HCT116 (cell line): ENCODE measurements around the gene CLIC3. TPM values are rescaled to one million over a fixed set of nuclear protein-coding genes. Genes with fewer than 3 reads are reported as not detected.

Experiments
- ATAC-seq: fragments of 200-7000 bp; cut with Tn5 transposase; 2 replicates; pipeline ENCODE4 v1.9.1; 2020; ENCODE audit warnings: mild to moderate bottlenecking, moderate library complexity
- BruUV-seq: library from RNA; stranded (reverse); fragments of 400-500 nt; replicated peaks from 2 replicates; lab custom pipeline; 2021; lab: Mats Ljungman, UMichigan
- CTCF ChIA-PET: fragments of 300-600 bp; sonication (Branson Sonifier 250); formaldehyde crosslinking; loops from one replicate; lab custom pipeline; 2021; ENCODE audit warnings: antibody characterized with exemption; lab: Charles Lee
- POLR2A ChIA-PET: fragments of 300-600, 350-600 bp; sonication (Branson Sonifier 250); formaldehyde crosslinking; loops from one replicate; lab custom pipeline; 2021; ENCODE audit warnings: antibody characterized with exemption; lab: Charles Lee
- RAD21 ChIA-PET, 2 experiments: fragments of 300-600 bp; sonication (Branson Sonifier 250); formaldehyde crosslinking; loops; one replicate each; lab custom pipeline; 2023; ENCODE audit warnings: low total read pairs in 2 of 2; ENCODE audit not compliant: uncharacterized antibody in 2 of 2, unreplicated experiment in 2 of 2, low non-redundant PET in 1 of 2; lab: Charles Lee
- DNase-seq: peaks from one replicate; pipeline ENCODE4 v3.0.0-alpha.2; 2010; ENCODE audit warnings: low read depth, low spot score
- H2AFZ ChIP-seq: fragments of 200-600 bp; shearing (Covaris generic), sonication (generic); 2 replicates; pipeline ENCODE4 v1.6.1; 2017; ENCODE audit warnings: low read depth, mixed run types, mixed read lengths, antibody characterized with exemption, low read length; ENCODE audit not compliant: poor library complexity, severe bottlenecking
- H3K27ac ChIP-seq: 2 replicates; pipeline ENCODE4 v1.5.1; 2012; ENCODE audit warnings: low read depth, low read length
- H3K27me3 ChIP-seq: fragments of 200-600 bp; sonication (generic); 2 replicates; pipeline ENCODE4 v1.6.1; 2016; ENCODE audit warnings: mixed run types, low read length, mixed read lengths; ENCODE audit not compliant: insufficient read depth
- H3K36me3 ChIP-seq, 2 experiments: fragments of 200-500 bp in 1 of 2; fragments of 200-600 bp in 1 of 2; sonication (Bioruptor generic) in 1 of 2; sonication (generic) in 1 of 2; 2 replicates each; pipeline versions ENCODE4 v1.5.1 to v1.6.1; 2014 to 2016; ENCODE audit warnings: low read length in 2 of 2, inconsistent platforms in 1 of 2, mixed read lengths in 1 of 2, mixed run types in 1 of 2; ENCODE audit not compliant: insufficient read depth in 2 of 2, control insufficient read depth in 1 of 2
- H3K4me1 ChIP-seq, 2 experiments: fragments of 200-600 bp in 1 of 2; sonication (generic) in 1 of 2; 2 replicates each; pipeline versions ENCODE4 v1.5.1 to v1.6.1; 2012 to 2017; ENCODE audit warnings: low read length in 2 of 2, inconsistent platforms in 1 of 2, mild to moderate bottlenecking in 1 of 2, mixed read lengths in 1 of 2, mixed run types in 1 of 2, moderate library complexity in 1 of 2; ENCODE audit not compliant: insufficient read depth in 2 of 2, control insufficient read depth in 1 of 2
- H3K4me2 ChIP-seq: fragments of 200-600 bp; sonication (generic); 2 replicates; pipeline ENCODE4 v1.6.1; 2017; ENCODE audit warnings: mixed run types, low read length, mixed read lengths
- H3K4me3 ChIP-seq, 2 experiments: fragments of 200-600 bp in 1 of 2; sonication (generic) in 1 of 2; replicated peaks in 1 of 2; 2 replicates each; pipeline ENCODE4 v1.5.1; 2011 to 2016; ENCODE audit warnings: low read length in 2 of 2, control low read depth in 1 of 2, low read depth in 1 of 2, mild to moderate bottlenecking in 1 of 2, mixed read lengths in 1 of 2, mixed run types in 1 of 2
- H3K79me2 ChIP-seq: fragments of 200-600 bp; sonication (generic); 2 replicates; pipeline ENCODE4 v1.6.1; 2017; ENCODE audit warnings: mild to moderate bottlenecking, mixed run types, low read length, moderate library complexity, mixed read lengths; ENCODE audit not compliant: insufficient read depth
- H3K9ac ChIP-seq: fragments of 200-600 bp; sonication (generic); 2 replicates; pipeline ENCODE4 v1.6.1; 2016; ENCODE audit warnings: low read length, mixed read lengths
- H3K9me2 ChIP-seq: fragments of 200-600 bp; sonication (generic), shearing (Covaris generic); 2 replicates; pipeline ENCODE4 v1.6.1; 2017; ENCODE audit warnings: mixed run types, mild to moderate bottlenecking, moderate library complexity; ENCODE audit not compliant: insufficient read depth
- H3K9me3 ChIP-seq, 2 experiments: fragments of 200-500 bp in 1 of 2; fragments of 200-600 bp in 1 of 2; sonication (Bioruptor generic) in 1 of 2; sonication (generic) in 1 of 2; 2 replicates each; pipeline ENCODE4 v1.6.1; 2014 to 2017; ENCODE audit warnings: low read length in 2 of 2, mixed read lengths in 2 of 2, inconsistent platforms in 1 of 2, low read depth in 1 of 2, mild to moderate bottlenecking in 1 of 2, mixed run types in 1 of 2, moderate library complexity in 1 of 2; ENCODE audit not compliant: control insufficient read depth in 1 of 2, insufficient read depth in 1 of 2
- H4K20me1 ChIP-seq: fragments of 200-600 bp; sonication (generic), shearing (Covaris generic); 2 replicates; pipeline ENCODE4 v1.6.1; 2017; ENCODE audit warnings: mixed run types, mild to moderate bottlenecking, moderate library complexity; ENCODE audit not compliant: insufficient read depth
- ATF3 ChIP-seq: IDR thresholded peaks from 2 replicates; pipeline ENCODE4 v1.6.1; 2012
- REST ChIP-seq: IDR thresholded peaks from 2 replicates; pipeline ENCODE4 v1.6.1; 2012; ENCODE audit warnings: low read depth
- SIN3A ChIP-seq: IDR thresholded peaks from 2 replicates; pipeline ENCODE4 v1.6.1; 2012; ENCODE audit warnings: low read depth
- SRF ChIP-seq: IDR thresholded peaks from 2 replicates; pipeline ENCODE4 v1.6.1; 2012; ENCODE audit warnings: low read depth
- YY1 ChIP-seq: IDR thresholded peaks from 2 replicates; pipeline ENCODE4 v1.6.1; 2011; ENCODE audit warnings: low read length, low read depth, moderate library complexity, mild to moderate bottlenecking; ENCODE audit not compliant: insufficient replicate concordance; ENCODE audit errors: extremely low read depth
- intact Hi-C: fragments of 100-400 bp; cut with micrococcal nuclease; formaldehyde crosslinking; loops from 2 replicates; pipeline ENCODE4 v1.10.0; 2022
- total RNA-seq: library from RNA; stranded (reverse); gene quantifications from one replicate; pipeline ENCODE4 v1.2.1, GENCODE V29; 2021; ENCODE audit not compliant: unreplicated experiment

The CLIC3 gene
- total RNA-seq, 1 experiment from 2014 or later = 8.4 TPM

GRCh38 chr9:137039611-137040366, 43.4 kb upstream of the CLIC3 start:
- Histone ChIP-seq H3K36me3 (peaks cover 3 to 7% of the 10 kb centered on the region in 2 experiments; a peak in 2 of 4 replicates), H3K4me2 (no peak overlapping the region), H3K9me3 (no peaks in the 10 kb centered on the region)
- CTCF ChIA-PET = interaction anchor here (1.4 kb wide), 1 partner anchor 11 kb away, joined by 5 read pairs; no protein-coding TSS in a partner anchor
- TF ChIP-seq REST (no peak), SIN3A (no peak), SRF (no peak), YY1 (no peak), ATF3 (no peak)
- TF ChIP-seq, all 23 proteins: peak for 0
- no peak for DNase-seq
- RAD21 ChIA-PET = no interaction called here
- peaks cover 14 to 24% of the 10 kb centered on the region in 2 experiments for H3K4me1 ChIP-seq
- H2AFZ ChIP-seq = no peak overlapping the region
- no peak for ATAC-seq
- no peak overlapping the region for H3K27ac ChIP-seq
- H4K20me1 ChIP-seq = no peaks in the 10 kb centered on the region
- peaks cover 16% of the 10 kb centered on the region; the same call in 1 of the 2 replicates for H3K79me2 ChIP-seq
- BruUV-seq = TSS peak; percentile 30
- no peaks in the 10 kb centered on the region for H3K9me2 ChIP-seq
- no peak overlapping the region for H3K4me3 ChIP-seq
- H3K9ac ChIP-seq = no peak overlapping the region
- H3K27me3 ChIP-seq = no peaks in the 10 kb centered on the region
- intact Hi-C loops = loop anchor here (5.0 kb wide), 1 partner anchor 197 kb away; the partner anchor contains the start of gene AJM1
- POLR2A ChIA-PET = no interaction called here
